Measurements from ENCODE around the gene TRDMT1. TPM values are rescaled to one million over a fixed set of nuclear protein-coding genes. Genes with fewer than 3 reads are reported as not detected.
A peak's percentile ranks its signal among the peaks of the same experiment; 100 is the strongest.

The TRDMT1 gene
- total RNA-seq, 1 experiment from 2014 or later = 9.7 TPM

GRCh38 chr10:17200001-17200911 lies 1.2 kb downstream of the TRDMT1 start:
- no peak for DNase-seq (ENCODE audit: low read depth, low spot score)

DNA sequence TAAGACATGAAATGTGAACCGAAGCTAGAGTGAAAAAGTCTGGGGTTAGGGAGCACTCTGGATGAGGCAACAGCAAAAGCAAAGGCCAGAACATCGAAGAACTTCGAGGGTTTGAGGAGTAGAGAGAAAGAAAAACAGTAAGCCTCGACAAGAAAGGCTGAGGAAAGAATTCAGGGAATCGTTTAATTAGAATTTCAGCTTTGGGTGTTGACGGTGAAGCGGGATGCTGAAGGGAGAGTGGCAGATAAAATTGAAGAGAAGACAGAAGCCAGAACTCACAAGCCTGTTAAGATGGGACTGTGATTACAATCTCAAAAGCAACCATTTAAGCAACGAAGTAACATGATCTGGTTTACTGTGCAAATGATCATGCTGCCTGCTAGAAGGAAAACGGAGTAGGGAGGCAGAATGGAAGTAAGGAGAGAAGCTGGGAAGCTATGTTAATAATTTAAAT lies 2.1 kb downstream of the TRDMT1 start:
- no peak for DNase-seq (ENCODE audit: low read depth, low spot score)
- in situ Hi-C loops (cut with HindIII; ENCODE audit: low pct_unique_long_range_greater_than_20kb, low sequenced_read_pairs) = no loop called here

More at GRCh38 chr10:17200001-17200911, 1.2 kb downstream of the TRDMT1 start:
- in situ Hi-C loops (cut with HindIII; ENCODE audit: low pct_unique_long_range_greater_than_20kb, low sequenced_read_pairs) = no loop called here

GRCh38 chr10:17196573-17196972 lies 4.9 kb downstream of the TRDMT1 start:
- DNase-seq (ENCODE audit: low read depth, low spot score) = no peak
- in situ Hi-C loops (cut with HindIII; ENCODE audit: low pct_unique_long_range_greater_than_20kb, low sequenced_read_pairs) = no loop called here

DNA sequence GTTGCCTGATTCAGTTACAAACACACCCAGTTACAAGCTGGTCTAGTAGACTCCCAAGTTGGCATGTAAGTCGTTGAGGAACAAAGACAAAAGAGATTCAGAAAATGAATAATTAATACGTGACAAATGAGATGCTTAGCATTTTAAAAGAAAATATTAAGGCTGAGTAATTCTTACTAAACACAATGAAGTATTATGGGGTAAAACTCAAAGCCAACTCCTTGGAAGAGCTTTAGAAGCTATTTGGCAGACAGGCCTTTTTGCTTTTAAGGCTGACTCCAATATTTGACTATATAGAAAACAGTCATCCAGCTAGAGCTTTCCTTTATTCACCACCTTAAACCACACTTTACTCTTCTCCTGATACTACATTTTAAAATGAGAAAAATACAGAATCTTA lies 5.4 kb downstream of the TRDMT1 start:
- in situ Hi-C loops (cut with HindIII; ENCODE audit: low pct_unique_long_range_greater_than_20kb, low sequenced_read_pairs) = no loop called here
- no peak for DNase-seq (ENCODE audit: low read depth, low spot score)

GRCh38 chr10:17195083-17195482 lies 6.4 kb downstream of the TRDMT1 start:
- in situ Hi-C loops (cut with HindIII; ENCODE audit: low pct_unique_long_range_greater_than_20kb, low sequenced_read_pairs) = no loop called here
- no peak for DNase-seq (ENCODE audit: low read depth, low spot score)

- no peak for DNase-seq (ENCODE audit: low read depth, low spot score)
- in situ Hi-C loops (cut with HindIII; ENCODE audit: low pct_unique_long_range_greater_than_20kb, low sequenced_read_pairs) = no loop called here
Observed at GRCh38 chr10:17190602-17191001, 10.9 kb downstream of the TRDMT1 start.

GRCh38 chr10:17188644-17189172 lies 12.8 kb downstream of the TRDMT1 start:
- in situ Hi-C loops (cut with HindIII; ENCODE audit: low pct_unique_long_range_greater_than_20kb, low sequenced_read_pairs) = no loop called here
- DNase-seq (ENCODE audit: low read depth, low spot score) = no peak

- no peak for DNase-seq (ENCODE audit: low read depth, low spot score)
Observed at GRCh38 chr10:17185873-17186272, 15.6 kb downstream of the TRDMT1 start.

DNA sequence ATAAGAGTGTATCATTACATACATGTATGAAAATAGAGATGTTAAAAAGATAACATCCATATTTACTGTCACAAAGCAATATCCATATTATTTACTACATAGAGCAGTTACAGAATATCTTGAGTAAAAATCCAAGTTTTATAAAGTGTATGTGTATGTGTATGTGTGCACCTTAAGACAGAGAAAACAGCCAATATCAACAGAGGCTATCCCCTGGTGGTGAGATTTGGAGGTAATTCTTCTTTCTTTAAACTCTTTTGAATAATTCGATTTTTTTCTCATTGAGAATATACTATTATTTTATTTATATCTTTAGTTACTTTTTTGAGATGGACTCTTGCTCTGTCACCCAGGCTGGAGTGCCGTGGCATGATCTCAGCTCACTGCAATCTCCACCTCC lies 18.4 kb downstream of the TRDMT1 start:
- in situ Hi-C loops (cut with HindIII; ENCODE audit: low pct_unique_long_range_greater_than_20kb, low sequenced_read_pairs) = no loop called here

More at GRCh38 chr10:17185873-17186272, 15.6 kb downstream of the TRDMT1 start:
- in situ Hi-C loops (cut with HindIII; ENCODE audit: low pct_unique_long_range_greater_than_20kb, low sequenced_read_pairs) = no loop called here

DNA sequence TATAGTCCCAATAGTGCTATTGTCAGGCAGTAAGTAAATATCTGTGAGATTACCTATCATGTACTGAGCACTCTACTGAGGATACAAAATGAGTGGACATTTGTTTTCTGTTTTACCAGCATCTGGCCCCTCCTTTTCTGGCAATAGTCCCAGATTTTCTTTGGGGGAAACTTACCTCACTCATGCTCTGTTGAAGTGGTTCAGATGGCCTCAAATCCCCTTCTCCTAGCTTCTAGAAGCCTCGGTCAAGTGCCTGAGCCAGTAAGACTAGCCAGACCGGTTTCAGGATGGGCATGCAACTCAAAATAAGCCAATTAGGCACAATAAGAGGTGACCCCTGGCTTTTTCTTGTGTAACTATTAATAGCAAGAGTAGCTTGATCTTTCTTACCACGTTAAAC lies 19.7 kb downstream of the TRDMT1 start:
- DNase-seq (ENCODE audit: low read depth, low spot score) = no peak
- in situ Hi-C loops (cut with HindIII; ENCODE audit: low pct_unique_long_range_greater_than_20kb, low sequenced_read_pairs) = no loop called here

More for the DNA sequence above, 18.4 kb downstream of the TRDMT1 start:
- no peak for DNase-seq (ENCODE audit: low read depth, low spot score)

DNA sequence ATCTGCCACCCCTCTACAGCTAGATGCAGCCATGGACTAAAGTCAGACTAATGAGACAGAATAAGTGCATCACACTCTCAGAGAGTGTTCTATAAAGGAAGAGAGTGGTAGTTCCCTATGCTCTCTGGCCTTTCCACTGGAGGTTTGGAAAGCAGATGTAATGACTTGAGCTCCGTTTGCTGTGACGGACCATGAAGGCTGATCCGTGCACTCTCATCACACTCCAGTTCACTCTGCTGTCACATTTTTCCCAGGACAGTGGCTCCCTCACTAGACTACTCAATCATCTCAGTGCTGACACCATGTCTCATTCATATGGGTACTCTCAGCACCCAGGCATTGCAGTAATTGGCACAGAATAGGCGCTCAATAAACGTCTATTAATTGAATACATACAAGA lies 20.4 kb downstream of the TRDMT1 start:
- no peak for DNase-seq (ENCODE audit: low read depth, low spot score)
- in situ Hi-C loops (cut with HindIII; ENCODE audit: low pct_unique_long_range_greater_than_20kb, low sequenced_read_pairs) = no loop called here

- in situ Hi-C loops (cut with HindIII; ENCODE audit: low pct_unique_long_range_greater_than_20kb, low sequenced_read_pairs) = no loop called here
Observed at GRCh38 chr10:17179002-17179401, 22.5 kb downstream of the TRDMT1 start.

DNA sequence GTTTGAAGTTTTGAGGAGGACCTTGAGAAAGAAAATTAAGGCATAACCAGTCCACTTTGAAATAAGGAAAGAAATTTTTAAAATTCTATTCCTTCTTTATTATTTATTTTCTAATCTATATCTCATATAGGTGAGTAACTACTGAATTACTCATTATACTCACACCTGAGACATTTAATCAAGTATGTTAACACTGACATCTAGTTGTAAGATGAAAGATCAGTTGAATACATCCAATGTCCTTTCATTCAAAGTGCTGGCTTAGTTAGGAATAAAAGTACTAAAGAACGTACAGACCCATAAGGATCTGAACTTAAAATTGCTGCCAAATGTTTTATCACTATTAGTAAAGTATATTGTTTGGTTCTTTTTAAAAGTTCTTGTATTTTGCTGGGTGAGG lies 23.5 kb downstream of the TRDMT1 start:
- in situ Hi-C loops (cut with HindIII; ENCODE audit: low pct_unique_long_range_greater_than_20kb, low sequenced_read_pairs) = no loop called here
- DNase-seq (ENCODE audit: low read depth, low spot score) = no peak

More at GRCh38 chr10:17179002-17179401, 22.5 kb downstream of the TRDMT1 start:
- no peak for DNase-seq (ENCODE audit: low read depth, low spot score)

GRCh38 chr10:17177014-17177413 lies 24.5 kb downstream of the TRDMT1 start:
- DNase-seq (ENCODE audit: low read depth, low spot score) = no peak
- in situ Hi-C loops (cut with HindIII; ENCODE audit: low pct_unique_long_range_greater_than_20kb, low sequenced_read_pairs) = no loop called here

DNA sequence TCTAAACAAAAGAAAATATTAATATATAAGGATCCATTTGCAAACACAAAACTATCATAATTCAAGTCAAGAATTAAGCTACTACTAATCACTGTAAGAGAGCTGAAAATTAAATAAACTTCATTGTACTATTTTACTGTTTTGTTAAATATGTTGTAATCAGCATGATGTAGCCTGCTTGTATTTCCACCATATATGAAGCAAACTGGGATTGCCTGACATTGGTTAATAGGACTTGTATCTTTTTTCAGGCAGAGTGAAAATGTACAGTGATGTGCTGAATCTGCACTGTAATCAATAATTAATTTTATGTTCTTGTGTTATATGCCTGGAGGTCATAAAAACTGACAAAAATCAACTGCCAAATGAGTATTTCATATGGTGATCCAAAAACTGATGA lies 25.4 kb downstream of the TRDMT1 start:
- no peak for DNase-seq (ENCODE audit: low read depth, low spot score)
- in situ Hi-C loops (cut with HindIII; ENCODE audit: low pct_unique_long_range_greater_than_20kb, low sequenced_read_pairs) = no loop called here

GRCh38 chr10:17175551-17175950 lies 25.9 kb downstream of the TRDMT1 start:
- DNase-seq (ENCODE audit: low read depth, low spot score) = peak; percentile 33
- in situ Hi-C loops (cut with HindIII; ENCODE audit: low pct_unique_long_range_greater_than_20kb, low sequenced_read_pairs) = no loop called here

- DNase-seq (ENCODE audit: low read depth, low spot score) = no peak
- in situ Hi-C loops (cut with HindIII; ENCODE audit: low pct_unique_long_range_greater_than_20kb, low sequenced_read_pairs) = no loop called here
Observed at GRCh38 chr10:17174626-17175025, 26.8 kb downstream of the TRDMT1 start.

- no peak for DNase-seq (ENCODE audit: low read depth, low spot score)
- in situ Hi-C loops (cut with HindIII; ENCODE audit: low pct_unique_long_range_greater_than_20kb, low sequenced_read_pairs) = no loop called here
Observed at GRCh38 chr10:17171141-17171641, 30.3 kb downstream of the TRDMT1 start.

DNA sequence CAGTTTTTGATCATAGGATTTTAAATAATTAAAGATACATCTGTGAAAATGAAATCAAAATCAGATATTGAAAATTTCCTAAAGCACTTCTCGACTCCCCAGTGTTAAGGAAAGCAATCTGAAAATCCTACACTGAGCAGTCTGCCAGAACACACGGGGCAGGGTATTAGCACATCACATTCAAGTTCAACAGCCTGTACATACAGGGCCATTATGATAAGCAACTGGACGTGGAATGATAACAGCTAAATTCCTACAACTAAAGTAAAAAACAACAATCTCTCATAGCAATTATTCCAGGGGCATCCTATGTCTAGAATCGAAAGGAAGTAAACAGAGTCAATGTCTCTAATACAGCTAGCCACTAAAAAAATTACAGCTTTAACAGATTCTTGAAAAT lies 31.7 kb downstream of the TRDMT1 start:
- in situ Hi-C loops (cut with HindIII; ENCODE audit: low pct_unique_long_range_greater_than_20kb, low sequenced_read_pairs) = no loop called here
- no peak for DNase-seq (ENCODE audit: low read depth, low spot score)

Measured in SK-MEL-5 (cell line).